Neural progenitor cell (in vitro differentiated cells): ENCODE measurements around the gene MYCT1.

Experiments used
- CTCF ChIP-seq: fragments of 200-600 bp; sonication (generic); IDR thresholded peaks from 2 replicates; pipeline ENCODE4 v1.5.1; 2017; ENCODE audit warnings: antibody characterized with exemption, mild to moderate bottlenecking
- EZH2phosphoT487 ChIP-seq: fragments of 200-600 bp; sonication (generic); IDR thresholded peaks from 2 replicates; pipeline ENCODE4 v1.6.1; 2017; ENCODE audit warnings: antibody characterized with exemption

GRCh38 chr6:152720974-152721373, 23.3 kb downstream of the MYCT1 start:
- no peak for TF ChIP-seq EZH2phosphoT487
- TF ChIP-seq CTCF, result no peak
